ENCODE measurements around the gene ERC2. TPM values are rescaled to one million over a fixed set of nuclear protein-coding genes. Genes with fewer than 3 reads are reported as not detected.
A peak's percentile ranks its signal among the peaks of the same experiment; 100 is the strongest.

Gene ERC2
- total RNA-seq, 1 experiment from 2014 or later = 0.77 TPM

- ATAC-seq (no peak), DNase-seq (no peak)
- Histone ChIP-seq H3K27ac (ENCODE audit: low read length) (no peak overlapping the region), H3K36me3 (ENCODE audit: low read depth, low read length) (no peaks in the 10 kb centered on the region), H3K4me1 (ENCODE audit: insufficient read depth, low read length) (peaks cover 11% of the 10 kb centered on the region), H3K9me3 (ENCODE audit: low read length) (no peaks in the 10 kb centered on the region), H2AFZ (ENCODE audit: low read length) (no peak overlapping the region), H3K27me3 (ENCODE audit: low read length) (no peaks in the 10 kb centered on the region), H3K79me2 (ENCODE audit: low read length) (no peaks in the 10 kb centered on the region), H3K4me3 (ENCODE audit: low read length) (no peak overlapping the region), H3K4me2 (ENCODE audit: low read length) (no peak overlapping the region), H3F3A (ENCODE audit: low read length, unreplicated experiment) (no peaks in the 10 kb centered on the region), H3K9me2 (replicated peaks; ENCODE audit: low read length) (no peaks in the 10 kb centered on the region), H4K20me1 (ENCODE audit: low read length) (no peaks in the 10 kb centered on the region), H3K9ac (ENCODE audit: low read length) (no peak overlapping the region)
- intact Hi-C loops (cut with micrococcal nuclease) = no loop called here
- TF ChIP-seq EZH2 (IDR thresholded peaks at IDR 0.05; ENCODE audit: low read length, unreplicated experiment) = no peak
- no peak for TF ChIP-seq EZH2phosphoT487 (IDR thresholded peaks at IDR 0.05; ENCODE audit: borderline replicate concordance, low read length)
- TF ChIP-seq, protein P1, sequence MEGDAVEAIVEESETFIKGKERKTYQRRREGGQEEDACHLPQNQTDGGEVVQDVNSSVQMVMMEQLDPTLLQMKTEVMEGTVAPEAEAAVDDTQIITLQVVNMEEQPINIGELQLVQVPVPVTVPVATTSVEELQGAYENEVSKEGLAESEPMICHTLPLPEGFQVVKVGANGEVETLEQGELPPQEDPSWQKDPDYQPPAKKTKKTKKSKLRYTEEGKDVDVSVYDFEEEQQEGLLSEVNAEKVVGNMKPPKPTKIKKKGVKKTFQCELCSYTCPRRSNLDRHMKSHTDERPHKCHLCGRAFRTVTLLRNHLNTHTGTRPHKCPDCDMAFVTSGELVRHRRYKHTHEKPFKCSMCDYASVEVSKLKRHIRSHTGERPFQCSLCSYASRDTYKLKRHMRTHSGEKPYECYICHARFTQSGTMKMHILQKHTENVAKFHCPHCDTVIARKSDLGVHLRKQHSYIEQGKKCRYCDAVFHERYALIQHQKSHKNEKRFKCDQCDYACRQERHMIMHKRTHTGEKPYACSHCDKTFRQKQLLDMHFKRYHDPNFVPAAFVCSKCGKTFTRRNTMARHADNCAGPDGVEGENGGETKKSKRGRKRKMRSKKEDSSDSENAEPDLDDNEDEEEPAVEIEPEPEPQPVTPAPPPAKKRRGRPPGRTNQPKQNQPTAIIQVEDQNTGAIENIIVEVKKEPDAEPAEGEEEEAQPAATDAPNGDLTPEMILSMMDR (conservative IDR thresholded peaks at IDR 0.05; ENCODE audit: low read depth, low read length) = no peak
- POLR2A ChIA-PET (ENCODE audit: unreplicated experiment) = no interaction called here
- no TSS peak for BruUV-seq (replicated peaks)
- CTCF ChIA-PET = no interaction called here
Observed at GRCh38 chr3:56122911-56123310, 345.4 kb downstream of the ERC2 start.

GRCh38 chr3:56121716-56122115, 346.6 kb downstream of the ERC2 start:
- H3K79me2 ChIP-seq (ENCODE audit: low read length) = no peaks in the 10 kb centered on the region
- intact Hi-C loops (cut with micrococcal nuclease) = no loop called here
- no peak overlapping the region for H3K27ac ChIP-seq (ENCODE audit: low read length)
- no peak for DNase-seq
- TF ChIP-seq EZH2phosphoT487 (IDR thresholded peaks at IDR 0.05; ENCODE audit: borderline replicate concordance, low read length) = no peak
- no TSS peak for BruUV-seq (replicated peaks)
- H3K9me2 ChIP-seq (replicated peaks; ENCODE audit: low read length) = no peaks in the 10 kb centered on the region
- H3K9me3 ChIP-seq (ENCODE audit: low read length) = no peaks in the 10 kb centered on the region
- no peaks in the 10 kb centered on the region for H3K36me3 ChIP-seq (ENCODE audit: low read depth, low read length)
- H3K4me1 ChIP-seq (ENCODE audit: insufficient read depth, low read length) = peaks cover 11% of the 10 kb centered on the region
- ChIA-PET CTCF (no interaction called here), POLR2A (ENCODE audit: unreplicated experiment) (no interaction called here)
- H4K20me1 ChIP-seq (ENCODE audit: low read length) = no peaks in the 10 kb centered on the region
- H2AFZ ChIP-seq (ENCODE audit: low read length) = no peak overlapping the region
- ATAC-seq = no peak
- no peak overlapping the region for H3K4me3 ChIP-seq (ENCODE audit: low read length)
- H3K9ac ChIP-seq (ENCODE audit: low read length) = no peak overlapping the region
- H3F3A ChIP-seq (ENCODE audit: low read length, unreplicated experiment) = no peaks in the 10 kb centered on the region
- no peak overlapping the region for H3K4me2 ChIP-seq (ENCODE audit: low read length)
- no peaks in the 10 kb centered on the region for H3K27me3 ChIP-seq (ENCODE audit: low read length)

DNA sequence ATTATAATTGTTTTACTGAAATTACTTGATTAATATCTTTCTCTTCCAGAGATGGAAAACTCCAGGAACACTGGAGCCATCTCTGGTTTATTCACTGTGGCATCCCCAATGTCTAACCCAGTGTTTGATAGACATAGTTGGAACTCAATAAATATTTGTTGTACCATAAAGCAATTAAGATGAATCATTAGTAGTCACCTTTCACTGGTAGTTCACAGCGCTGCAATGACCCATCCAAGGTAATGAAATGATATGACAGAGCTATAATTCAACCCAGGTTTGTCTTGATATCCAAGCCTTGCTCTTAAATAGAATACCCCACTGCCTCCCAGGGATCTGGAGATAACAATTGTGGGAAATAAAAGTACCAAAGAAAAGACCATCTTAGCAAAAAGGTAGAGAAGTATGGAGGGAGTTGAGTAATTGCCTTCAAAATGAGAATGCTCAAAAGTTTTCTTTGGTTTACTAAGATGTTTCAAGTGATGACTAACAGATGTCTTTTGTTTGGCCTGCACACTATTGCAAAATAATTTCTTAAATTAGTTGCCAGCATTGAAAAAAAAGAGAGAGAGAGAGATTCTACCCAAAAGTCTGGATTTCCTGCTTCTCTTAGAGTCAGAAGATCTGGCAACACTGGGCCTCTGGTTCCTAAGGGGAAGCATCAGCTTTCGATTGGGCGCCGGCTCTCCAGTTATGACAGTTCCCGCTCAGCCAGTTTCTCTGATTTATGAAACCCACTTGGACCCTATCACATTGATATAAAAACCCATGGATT, 348.5 kb downstream of the ERC2 start:
- no peaks in the 10 kb centered on the region for H3F3A ChIP-seq (ENCODE audit: low read length, unreplicated experiment)
- no peaks in the 10 kb centered on the region for H3K9me2 ChIP-seq (replicated peaks; ENCODE audit: low read length)
- no peak overlapping the region for H3K27ac ChIP-seq (ENCODE audit: low read length)
- intact Hi-C loops (cut with micrococcal nuclease) = no loop called here
- no peak overlapping the region for H3K4me2 ChIP-seq (ENCODE audit: low read length)
- H3K9me3 ChIP-seq (ENCODE audit: low read length) = 0 out of 2 replicates have a peak, but pooled peaks cover 4% of the 10 kb centered on the region
- H3K27me3 ChIP-seq (ENCODE audit: low read length) = no peaks in the 10 kb centered on the region
- BruUV-seq (replicated peaks) = no TSS peak
- DNase-seq (peak; percentile 32), ATAC-seq (no peak)
- H3K9ac ChIP-seq (ENCODE audit: low read length) = no peak overlapping the region
- no peaks in the 10 kb centered on the region for H3K36me3 ChIP-seq (ENCODE audit: low read depth, low read length)
- TF ChIP-seq, protein P1 (conservative IDR thresholded peaks at IDR 0.05; ENCODE audit: low read depth, low read length) = no peak
- TF ChIP-seq EZH2 (IDR thresholded peaks at IDR 0.05; ENCODE audit: low read length, unreplicated experiment) (no peak), EZH2phosphoT487 (IDR thresholded peaks at IDR 0.05; ENCODE audit: borderline replicate concordance, low read length) (no peak)
- 0 out of 2 replicates have a peak, but pooled peaks cover 4% of the 10 kb centered on the region for H3K4me1 ChIP-seq (ENCODE audit: insufficient read depth, low read length)
- ChIA-PET CTCF (no interaction called here), POLR2A (ENCODE audit: unreplicated experiment) (interaction anchor here (0.6 kb wide), 1 partner anchor 110 kb away, joined by 4 read pairs; no protein-coding TSS in a partner anchor)
- no peaks in the 10 kb centered on the region for H3K79me2 ChIP-seq (ENCODE audit: low read length)
- no peak overlapping the region for H3K4me3 ChIP-seq (ENCODE audit: low read length)
- H2AFZ ChIP-seq (ENCODE audit: low read length) = no peak overlapping the region
- no peaks in the 10 kb centered on the region for H4K20me1 ChIP-seq (ENCODE audit: low read length)

Data from PC-3 (cell line).